OCI-LY1 (cell line): ENCODE data around the gene NPAS3.

Source experiments
- H2AFZ ChIP-seq: fragments of 200-600 bp; sonication (generic), shearing (Covaris generic); 2 replicates; pipeline ENCODE4 v1.6.0; 2014; ENCODE audit warnings: antibody characterized with exemption, mild to moderate bottlenecking, low read length
- H3F3A ChIP-seq: fragments of 200-600 bp; sonication (generic), shearing (Covaris generic); 2 replicates; pipeline ENCODE4 v1.6.0; 2014; ENCODE audit warnings: mild to moderate bottlenecking, antibody characterized with exemption, low read length, moderate library complexity; ENCODE audit not compliant: insufficient read depth
- H3K27ac ChIP-seq: fragments of 200-600 bp; sonication (generic); 2 replicates; pipeline ENCODE4 v1.5.1; 2014; ENCODE audit warnings: low read length, mixed run types, mild to moderate bottlenecking, low read depth; ENCODE audit not compliant: poor library complexity, severe bottlenecking
- H3K27me3 ChIP-seq: fragments of 200-600 bp; sonication (generic); 2 replicates; pipeline ENCODE4 v1.6.0; 2014; ENCODE audit warnings: antibody characterized with exemption, mild to moderate bottlenecking, low read length, moderate library complexity; ENCODE audit not compliant: insufficient read depth
- H3K36me3 ChIP-seq: fragments of 200-600 bp; sonication (generic); 2 replicates; pipeline ENCODE4 v1.6.1; 2014; ENCODE audit warnings: mild to moderate bottlenecking, antibody characterized with exemption, low read length, moderate library complexity, mixed read lengths; ENCODE audit not compliant: insufficient read depth
- H3K4me1 ChIP-seq: fragments of 200-600 bp; sonication (generic); 2 replicates; pipeline ENCODE4 v1.5.1; 2014; ENCODE audit warnings: mild to moderate bottlenecking, low read length, moderate library complexity; ENCODE audit not compliant: insufficient read depth, severe bottlenecking
- H3K4me2 ChIP-seq: fragments of 200-600 bp; sonication (generic), shearing (Covaris generic); 2 replicates; pipeline ENCODE4 v1.6.1; 2014; ENCODE audit warnings: low read length
- H3K4me3 ChIP-seq: fragments of 200-600 bp; sonication (generic); 2 replicates; pipeline ENCODE4 v1.5.1; 2014; ENCODE audit warnings: low read length, low read depth, mild to moderate bottlenecking, mixed read lengths; ENCODE audit not compliant: poor library complexity, severe bottlenecking
- H3K79me2 ChIP-seq: fragments of 200-600 bp; shearing (Covaris generic); 2 replicates; pipeline ENCODE4 v1.6.1; 2016; ENCODE audit warnings: mixed run types, low read length, mixed read lengths; ENCODE audit not compliant: insufficient read depth
- H3K9ac ChIP-seq: fragments of 200-600 bp; sonication (generic), shearing (Covaris generic); 2 replicates; pipeline ENCODE4 v1.6.1; 2014; ENCODE audit warnings: mild to moderate bottlenecking, low read length, mixed read lengths
- H3K9me2 ChIP-seq: fragments of 200-600 bp; sonication (generic), shearing (Covaris generic); 2 replicates; pipeline ENCODE4 v1.6.1; 2014; ENCODE audit warnings: low read depth, mild to moderate bottlenecking, low read length, mixed read lengths
- H3K9me3 ChIP-seq: fragments of 200-600 bp; shearing (Covaris generic); 2 replicates; pipeline ENCODE4 v1.6.1; 2014; ENCODE audit warnings: low read length, mixed read lengths
- H4K20me1 ChIP-seq: fragments of 200-600 bp; sonication (generic), shearing (Covaris generic); 2 replicates; pipeline ENCODE4 v1.6.0; 2016; ENCODE audit warnings: mild to moderate bottlenecking, low read length; ENCODE audit not compliant: insufficient read depth
- CTCF ChIP-seq: fragments of 200-600 bp; sonication (generic), shearing (Covaris generic); IDR thresholded peaks from 2 replicates; pipeline ENCODE4 v1.5.1; 2017; ENCODE audit warnings: mild to moderate bottlenecking, antibody characterized with exemption, low read length, moderate library complexity, mixed read lengths
- EZH2 ChIP-seq: fragments of 200-600 bp; sonication (generic), shearing (Covaris generic); IDR thresholded peaks from 2 replicates; pipeline ENCODE4 v1.8.0; 2017; ENCODE audit warnings: borderline replicate concordance, mixed run types, mild to moderate bottlenecking, antibody characterized with exemption, low read length, moderate library complexity, mixed read lengths

Gene NPAS3

GRCh38 chr14:33833706-33834465 lies 895.2 kb downstream of the NPAS3 start:
- H3K79me2 ChIP-seq: no peaks in the 10 kb centered on the region
- TF ChIP-seq EZH2: no peak
- TF ChIP-seq CTCF: no peak
- H3K9me3 ChIP-seq: no peaks in the 10 kb centered on the region
- no peaks in the 10 kb centered on the region for H3K4me1 ChIP-seq
- no peak overlapping the region for H3K4me2 ChIP-seq
- H2AFZ ChIP-seq: no peak overlapping the region
- H3F3A ChIP-seq: no peaks in the 10 kb centered on the region
- H3K9me2 ChIP-seq: no peaks in the 10 kb centered on the region
- H3K4me3 ChIP-seq: no peak overlapping the region
- no peaks in the 10 kb centered on the region for H3K36me3 ChIP-seq
- no peak overlapping the region for H3K27ac ChIP-seq
- no peaks in the 10 kb centered on the region for H3K27me3 ChIP-seq
- no peaks in the 10 kb centered on the region for H4K20me1 ChIP-seq
- H3K9ac ChIP-seq: no peak overlapping the region

GRCh38 chr14:33834466-33835260 lies 896.0 kb downstream of the NPAS3 start:
- no peak overlapping the region for H3K4me3 ChIP-seq
- H3K9me3 ChIP-seq: no peaks in the 10 kb centered on the region
- no peak for TF ChIP-seq EZH2
- TF ChIP-seq CTCF: no peak
- no peak overlapping the region for H3K4me2 ChIP-seq
- H3K27ac ChIP-seq: no peak overlapping the region
- H4K20me1 ChIP-seq: no peaks in the 10 kb centered on the region
- no peak overlapping the region for H3K9ac ChIP-seq
- H3K79me2 ChIP-seq: no peaks in the 10 kb centered on the region
- no peaks in the 10 kb centered on the region for H3K4me1 ChIP-seq
- no peaks in the 10 kb centered on the region for H3F3A ChIP-seq
- H3K36me3 ChIP-seq: no peaks in the 10 kb centered on the region
- H3K27me3 ChIP-seq: no peaks in the 10 kb centered on the region
- H3K9me2 ChIP-seq: no peaks in the 10 kb centered on the region
- no peak overlapping the region for H2AFZ ChIP-seq

GRCh38 chr14:33835261-33835655 lies 896.6 kb downstream of the NPAS3 start:
- Histone ChIP-seq H3F3A (no peaks in the 10 kb centered on the region), H3K27me3 (no peaks in the 10 kb centered on the region), H3K4me2 (no peak overlapping the region), H3K79me2 (no peaks in the 10 kb centered on the region), H3K4me3 (no peak overlapping the region), H3K36me3 (no peaks in the 10 kb centered on the region), H3K27ac (no peak overlapping the region), H3K9ac (no peak overlapping the region), H2AFZ (no peak overlapping the region), H4K20me1 (no peaks in the 10 kb centered on the region), H3K9me3 (no peaks in the 10 kb centered on the region), H3K9me2 (no peaks in the 10 kb centered on the region), H3K4me1 (no peaks in the 10 kb centered on the region)
- TF ChIP-seq EZH2 (no peak), CTCF (no peak)
